HG03103 (cell line): Measurements from ENCODE around the gene PRR18.
"Not testable (repeated sequence)": the region's sequence is repeated elsewhere in the genome, so short reads cannot be mapped to it uniquely, and the experiment has no call there.

Experiments used
- ATAC-seq: cut with Tn5 transposase; IDR thresholded peaks from one replicate; pipeline ENCODE4 v1.9.1; 2021; ENCODE audit warnings: low read depth; ENCODE audit not compliant: unreplicated experiment

Gene PRR18, protein sequence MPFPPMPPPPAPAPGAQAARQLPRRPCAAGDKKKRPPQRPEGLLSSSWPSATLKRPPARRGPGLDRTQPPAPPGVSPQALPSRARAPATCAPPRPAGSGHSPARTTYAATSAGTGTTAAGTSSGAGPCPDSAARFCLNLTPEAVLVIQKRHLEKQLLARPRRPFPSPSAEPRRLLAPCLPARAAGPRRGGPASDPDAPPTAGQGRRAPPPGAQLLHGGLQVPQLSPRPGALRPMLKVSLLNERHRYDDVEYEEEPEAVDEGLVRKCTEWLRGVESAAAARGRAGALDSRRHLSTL

DNA sequence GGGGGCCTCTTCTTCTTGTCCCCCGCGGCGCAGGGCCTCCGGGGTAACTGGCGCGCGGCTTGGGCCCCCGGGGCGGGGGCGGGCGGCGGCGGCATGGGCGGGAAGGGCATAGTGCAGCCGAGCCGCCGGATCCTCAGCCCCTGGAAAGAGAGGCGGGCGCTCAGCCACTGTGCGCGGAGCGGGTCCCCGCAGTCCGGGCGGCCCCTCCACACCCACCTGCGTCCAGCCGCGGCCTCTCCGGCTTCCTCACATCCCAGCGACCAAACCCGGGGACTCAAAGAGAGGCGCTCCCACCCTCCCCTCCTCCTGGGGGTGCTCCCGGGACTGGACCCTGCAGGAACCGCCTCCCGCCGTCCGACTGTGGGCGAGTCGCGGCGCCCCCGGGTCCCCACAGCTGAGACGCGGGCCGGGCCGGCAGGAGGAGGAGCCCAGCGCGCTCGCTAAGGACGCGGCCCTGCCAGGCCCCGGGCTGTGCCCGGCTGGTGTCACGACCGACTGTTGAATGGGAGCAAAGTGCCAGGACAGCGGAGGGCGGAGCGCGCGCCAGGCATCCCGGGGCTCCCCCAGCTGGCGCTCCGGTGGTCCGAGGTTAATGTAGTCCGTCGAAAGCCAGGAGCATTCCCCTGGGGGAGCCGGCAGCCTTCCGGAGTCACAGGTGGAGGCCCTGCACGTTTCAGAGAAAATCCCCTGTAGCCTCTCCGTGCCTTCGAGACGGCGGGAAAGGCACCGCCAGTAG is at the start of gene PRR18:
Gene PRR18, minus strand, starts transcription at position 360 of the 736 bp plus-strand sequence. Its CDS starts 250 bp downstream, at position 110.
- ATAC-seq, result no peak

DNA sequence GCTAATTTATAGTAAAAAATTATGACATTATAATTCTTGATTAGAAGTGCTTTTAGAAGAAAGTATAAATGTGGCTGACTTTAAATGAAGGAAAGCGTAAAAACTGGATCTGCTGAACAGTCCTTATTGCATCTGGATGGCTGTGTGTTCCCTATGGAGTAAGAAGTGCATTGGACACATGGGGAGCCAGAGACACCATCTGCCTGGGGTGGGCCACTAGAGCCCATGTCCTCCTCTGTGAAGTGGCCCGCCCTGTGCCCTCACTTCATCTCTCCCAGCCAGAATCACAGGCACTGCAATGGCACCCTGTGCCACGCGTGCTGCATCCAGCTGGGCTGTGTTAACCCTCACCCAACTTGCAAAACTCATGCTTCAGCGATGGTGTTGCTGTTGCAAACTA is 47.4 kb upstream of the PRR18 start:
- ATAC-seq, result no peak

DNA sequence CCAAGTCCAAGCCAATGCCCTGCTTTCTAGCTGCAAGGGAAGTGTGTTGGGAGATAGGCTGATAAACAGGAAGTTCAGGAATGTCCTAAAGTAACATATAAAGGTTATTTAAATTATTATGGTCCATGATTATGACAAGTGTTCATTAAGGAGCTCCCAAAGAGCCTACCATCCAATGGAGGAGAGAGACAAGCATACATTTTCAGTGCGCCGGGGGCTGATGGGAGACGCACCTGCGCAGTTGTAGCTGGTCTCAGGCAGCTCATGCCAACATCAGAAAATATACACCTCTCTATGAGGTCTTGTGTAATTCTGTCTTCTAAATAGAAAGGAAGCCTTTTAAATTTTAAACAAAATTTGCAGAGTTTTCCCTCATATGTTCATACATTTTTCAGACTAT is 46.8 kb upstream of the PRR18 start:
- ATAC-seq, result no peak

DNA sequence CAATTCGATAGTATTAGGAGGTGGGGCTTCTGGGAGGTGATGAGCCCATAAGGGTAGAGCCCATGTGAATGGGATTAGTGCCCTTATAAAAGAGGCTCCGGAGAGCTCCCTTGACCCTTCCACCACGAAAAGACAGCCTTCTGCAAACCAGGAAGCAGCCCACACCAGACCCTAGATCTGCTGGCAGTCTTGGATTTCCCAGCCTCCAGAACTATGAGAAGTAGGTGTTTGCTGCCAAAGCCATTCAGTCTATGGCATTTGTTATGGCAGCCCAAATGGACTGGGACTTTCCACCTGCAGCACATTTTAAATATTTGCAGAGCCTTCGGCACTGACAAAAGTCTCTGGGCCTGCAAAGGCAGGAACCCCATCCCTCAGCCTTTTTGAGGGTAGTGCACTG is 46.0 kb upstream of the PRR18 start:
- no peak for ATAC-seq

GRCh38 chr6:166353507-166353906 is 45.3 kb upstream of the PRR18 start:
- no peak for ATAC-seq

DNA sequence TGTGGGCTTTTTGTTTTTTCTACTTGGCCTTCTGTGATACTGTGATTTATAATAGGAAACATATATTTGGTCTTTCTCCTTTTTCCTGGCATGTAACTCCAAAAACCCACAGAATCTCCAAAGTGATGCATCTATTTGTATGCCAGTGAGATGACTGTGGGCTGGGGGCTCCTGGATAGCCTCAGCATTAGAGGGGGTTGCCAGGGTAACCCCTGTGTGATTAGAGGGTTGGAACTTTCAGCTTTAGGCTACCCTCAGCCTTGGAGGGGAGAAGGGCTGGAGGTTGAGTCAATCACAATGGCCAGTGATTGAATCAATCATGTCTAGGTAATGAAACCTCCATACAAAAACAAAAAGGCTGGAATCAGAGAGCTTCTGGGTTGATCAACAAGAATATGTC is 44.7 kb upstream of the PRR18 start:
- ATAC-seq, result no peak

DNA sequence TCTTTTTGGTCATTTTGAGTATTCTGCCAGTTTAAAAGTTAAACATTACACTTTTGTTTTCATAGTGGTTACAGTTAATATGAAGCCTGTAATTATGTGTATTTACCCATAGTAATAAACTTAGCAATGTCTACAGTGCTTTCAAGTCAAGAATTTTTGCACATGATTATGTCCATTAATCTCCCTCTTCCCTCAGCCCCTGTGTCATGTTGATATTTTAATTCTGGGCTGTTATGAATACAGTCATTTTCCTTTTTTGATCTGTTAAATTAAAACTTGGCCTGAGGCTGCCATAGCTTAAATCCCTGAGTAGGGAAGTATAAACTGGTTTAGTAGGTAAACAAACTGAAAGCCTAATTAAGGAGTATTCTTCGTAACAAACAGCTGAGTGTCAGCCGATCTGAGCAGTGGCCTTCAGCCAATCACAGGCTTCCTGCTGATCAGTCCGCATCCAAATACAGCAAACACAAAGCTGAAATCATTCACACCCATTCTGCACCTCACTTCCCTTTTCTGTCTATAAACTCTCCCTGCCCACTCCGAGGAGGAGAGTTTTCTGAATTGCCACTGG is 43.6 kb upstream of the PRR18 start:
- peak; percentile 97 for ATAC-seq

DNA sequence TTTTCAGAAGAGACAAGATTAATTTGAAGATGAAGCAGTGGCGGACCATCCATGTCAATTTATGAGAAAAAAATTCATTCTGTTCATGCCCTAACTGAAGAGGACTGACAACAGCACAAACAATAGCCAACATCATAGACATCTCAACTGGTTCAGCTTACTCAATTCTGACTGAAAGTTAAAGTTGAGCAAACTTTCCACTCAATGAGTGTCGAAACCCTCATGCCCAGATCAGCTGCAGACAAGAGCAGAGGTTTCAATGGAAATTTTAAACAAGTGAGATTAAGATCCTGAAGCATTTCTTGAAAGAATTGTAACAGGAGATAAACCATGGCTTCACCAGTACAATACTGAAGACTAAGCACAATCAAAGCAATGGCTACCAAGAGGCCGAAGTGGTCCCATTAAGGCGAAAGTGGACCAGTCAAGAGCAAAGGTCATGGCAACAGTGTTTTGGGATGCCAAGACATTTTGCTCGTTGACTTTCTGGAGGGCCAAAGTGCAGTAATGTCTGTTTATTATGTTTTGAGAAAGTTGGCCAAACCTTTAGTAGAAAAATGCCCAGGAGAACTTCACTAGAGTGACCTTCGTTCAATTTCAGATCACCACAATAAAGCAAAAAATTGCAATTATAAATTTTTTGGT is 40.2 kb upstream of the PRR18 start:
- ATAC-seq, result no peak

DNA sequence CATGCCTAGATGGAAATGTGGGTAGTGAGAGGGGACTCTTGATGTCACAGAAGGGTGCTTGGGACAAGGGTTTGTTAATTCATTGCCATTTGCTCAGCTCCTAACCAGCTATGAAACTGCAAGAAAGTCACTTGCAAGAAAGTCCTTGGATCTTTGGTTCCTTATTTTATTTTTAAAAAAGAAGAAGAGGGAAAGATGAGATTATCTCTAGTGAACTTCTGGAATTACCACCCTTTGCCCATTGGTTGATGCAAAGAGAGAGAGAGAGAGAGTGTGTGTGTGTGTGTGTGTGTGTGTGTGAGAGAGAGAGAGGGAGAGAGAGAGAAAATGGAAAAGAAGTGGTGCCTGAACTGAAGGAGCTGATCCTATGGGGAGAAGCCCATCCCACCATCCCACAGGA is 38.8 kb upstream of the PRR18 start:
- ATAC-seq, result no peak

DNA sequence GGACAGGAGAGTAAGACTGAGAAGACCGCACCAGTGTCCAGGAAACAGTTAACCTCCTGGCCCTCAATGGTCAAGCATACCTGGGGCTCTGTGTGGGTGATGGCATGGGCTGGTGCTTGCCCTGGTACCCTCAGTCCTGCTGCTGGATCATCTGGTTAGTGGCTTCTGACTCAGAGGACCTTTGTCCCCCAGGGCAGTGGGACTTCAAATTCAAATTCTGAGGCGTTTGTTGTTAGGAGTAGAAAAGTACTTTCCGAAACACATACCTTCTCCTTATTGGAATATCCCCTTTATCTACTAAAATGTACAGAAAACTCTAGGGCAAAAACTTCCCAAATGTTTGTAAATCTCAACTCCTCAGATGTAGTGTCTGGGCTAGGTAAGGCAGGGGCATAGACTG is 38.3 kb upstream of the PRR18 start:
- ATAC-seq, result no peak

DNA sequence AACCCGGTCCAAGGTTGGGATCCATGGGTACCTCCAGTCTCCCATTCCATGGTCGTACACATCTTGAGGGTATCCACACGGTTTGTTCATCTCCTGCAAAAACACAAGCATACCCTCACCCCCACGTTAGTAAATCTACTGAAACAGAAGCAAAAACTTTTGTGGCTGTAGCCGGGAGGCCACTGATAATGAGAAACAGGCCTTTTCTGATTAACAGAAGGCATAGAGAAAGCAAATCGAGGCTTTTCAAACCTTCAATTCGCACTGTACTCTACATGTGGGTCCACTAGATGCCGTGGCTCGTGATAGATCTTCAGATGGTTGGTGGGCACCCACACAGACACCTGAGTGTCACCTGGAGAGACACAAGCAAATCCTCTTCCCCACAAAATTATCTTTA is 37.5 kb upstream of the PRR18 start:
- ATAC-seq, result not testable (repeated sequence)

DNA sequence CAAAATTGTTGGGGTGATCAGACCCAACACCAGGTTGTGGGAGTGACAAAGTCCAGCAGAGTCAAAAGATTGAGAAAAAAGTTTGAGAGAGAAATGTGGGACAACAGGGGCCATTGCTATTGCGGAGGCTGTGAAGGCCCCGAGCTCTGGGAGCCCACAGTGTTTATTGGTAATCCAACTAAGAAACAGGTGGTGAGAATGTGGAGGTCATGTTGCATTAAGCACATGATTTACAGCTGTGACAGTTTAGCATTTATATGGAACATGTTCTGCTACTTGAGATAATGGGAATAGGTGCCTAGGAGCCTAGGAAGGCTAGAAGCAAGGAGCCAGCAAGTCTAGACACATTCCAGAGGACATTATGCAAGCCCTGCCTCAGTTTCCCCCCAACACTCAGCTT is 36.7 kb upstream of the PRR18 start:
- not testable (repeated sequence) for ATAC-seq

DNA sequence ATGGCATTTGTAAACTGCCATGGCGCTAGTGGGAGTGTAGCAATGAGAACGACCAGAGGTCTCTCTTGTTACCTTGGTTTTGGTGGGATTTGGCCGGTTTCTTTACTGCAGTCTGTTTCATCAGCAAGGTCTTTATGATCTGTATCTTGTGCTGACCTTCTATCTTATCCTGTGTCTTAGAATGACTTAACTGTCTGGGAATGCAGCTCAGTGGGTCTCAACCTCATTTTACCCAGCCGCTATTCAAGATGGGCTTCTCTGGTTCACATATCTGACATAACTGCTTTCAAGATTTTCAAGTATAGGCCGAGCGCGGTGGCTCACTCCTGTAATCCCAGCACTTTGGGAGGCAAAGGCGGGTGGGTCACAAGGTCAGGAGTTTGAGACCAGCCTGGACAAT is 36.0 kb upstream of the PRR18 start:
- no peak for ATAC-seq

GRCh38 chr6:166343150-166343487 is 34.9 kb upstream of the PRR18 start:
- ATAC-seq, result peak; percentile 27

DNA sequence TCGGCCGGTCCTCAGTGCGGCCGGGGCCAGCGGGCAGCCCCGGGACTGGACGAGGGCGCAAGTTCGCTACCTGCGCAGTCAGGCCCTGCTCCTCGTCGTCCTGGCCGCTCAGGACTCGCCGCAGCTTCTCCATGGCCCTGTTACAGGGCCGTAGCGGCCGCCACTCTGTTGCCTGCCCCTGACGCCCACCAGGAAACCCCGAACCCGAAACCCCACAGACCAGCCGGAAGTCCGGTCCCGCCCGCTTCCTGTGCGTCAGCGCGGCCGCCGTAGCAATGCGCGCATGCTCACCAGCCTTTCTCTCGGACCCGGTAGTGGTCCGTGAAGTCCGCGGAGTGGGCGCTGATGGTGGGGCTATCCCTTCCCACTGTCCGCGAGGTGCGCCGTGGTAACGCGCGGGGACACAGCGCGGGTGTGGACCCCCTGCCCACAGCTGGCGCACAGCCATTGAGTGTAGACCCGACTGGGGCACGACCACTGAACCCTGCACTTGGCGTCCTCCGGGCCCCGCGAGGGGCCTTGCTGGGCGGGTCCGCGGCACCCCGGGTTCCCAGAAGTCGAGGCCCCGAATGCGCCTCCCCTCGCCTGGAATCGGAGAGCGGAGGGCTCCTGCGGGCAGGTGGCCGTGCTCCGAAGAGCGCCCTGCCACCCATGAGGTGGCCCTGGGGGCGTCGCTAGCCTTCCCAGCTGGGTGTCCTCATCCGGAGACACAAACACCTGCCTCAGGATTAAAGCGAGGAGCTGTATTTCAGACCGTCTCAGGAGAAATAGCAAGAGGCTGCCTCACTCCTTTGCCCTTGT is 34.4 kb upstream of the PRR18 start, which contains the start of gene SFT2D1:
Gene SFT2D1, minus strand, starts transcription at position 197 of the 801 bp plus-strand sequence. Its CDS starts 64 bp downstream, at position 133.
- ATAC-seq, result peak; percentile 88

- ATAC-seq, result no peak
Measured at GRCh38 chr6:166341977-166342348, 33.8 kb upstream of the PRR18 start.

DNA sequence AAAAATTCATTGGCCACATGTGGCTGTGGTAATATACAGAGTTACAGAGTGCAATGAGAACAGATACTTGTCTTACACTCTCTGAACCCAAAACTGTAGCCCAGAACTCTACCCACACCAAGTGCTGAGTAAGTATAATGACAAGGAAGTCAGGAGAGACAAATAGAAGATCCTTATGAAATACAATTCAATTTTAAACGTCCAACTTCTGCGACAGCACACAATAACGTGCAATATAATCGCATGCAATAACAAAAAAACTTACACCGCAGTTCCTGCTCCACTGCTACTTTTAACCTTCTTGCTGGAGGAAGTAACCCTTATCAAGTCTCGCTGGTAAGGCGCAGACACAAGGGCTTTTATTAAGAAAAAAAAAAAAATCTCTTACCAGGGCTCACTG is 33.3 kb upstream of the PRR18 start:
- ATAC-seq, result no peak

DNA sequence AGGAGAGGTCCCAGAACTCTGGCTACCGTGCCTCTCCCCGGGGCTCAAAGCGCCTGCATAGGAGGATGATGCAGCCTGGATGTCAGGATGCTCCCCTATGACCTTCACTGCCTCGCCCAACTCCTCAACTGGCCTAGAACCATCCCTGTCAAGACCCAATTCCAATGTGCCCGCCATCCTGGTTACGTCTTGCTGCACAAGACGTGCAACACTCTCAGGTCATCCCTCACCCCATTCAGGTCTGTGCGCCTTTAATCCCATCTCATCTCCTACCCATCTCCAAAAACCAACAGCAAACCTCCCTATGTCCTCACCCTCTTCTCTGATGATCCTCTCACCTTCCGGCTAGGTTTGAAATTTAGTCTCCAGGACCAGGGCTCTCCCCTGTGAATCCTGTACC is 30.7 kb upstream of the PRR18 start:
- no peak for ATAC-seq

GRCh38 chr6:166336847-166337246 is 28.7 kb upstream of the PRR18 start:
- ATAC-seq, result no peak
